Activated T-helper 2 cell treated with anti-CD3 and anti-CD28 coated beads, Interferon-gamma antibody, Interleukin-2, Interleukin-4, amounts not matched to agents 10 μg/mL and 5 μg/mL and 100 μg/mL, durations not matched to agents 14 hours and 24 hours and 36 hours (primary cell): Measurements from ENCODE around the gene DNAJC18. TPM values are rescaled to one million over a fixed set of nuclear protein-coding genes. Genes with fewer than 3 reads are reported as not detected.
A peak's percentile ranks its signal among the peaks of the same experiment; 100 is the strongest.

Source experiments
- DNase-seq: peaks from one replicate; pipeline ENCODE4 v3.0.0; 2021; ENCODE audit warnings: low spot score
- H3K27ac Mint-ChIP-seq: one replicate; pipeline ENCODE4 v1.8.0; 2021; ENCODE audit warnings: mixed read lengths
- H3K27me3 Mint-ChIP-seq: one replicate; pipeline ENCODE4 v1.8.0; 2021; ENCODE audit warnings: low read depth, mixed read lengths
- H3K36me3 Mint-ChIP-seq: one replicate; pipeline ENCODE4 v1.8.0; 2021; ENCODE audit warnings: low read depth, mixed read lengths
- H3K4me1 Mint-ChIP-seq: one replicate; pipeline ENCODE4 v1.8.0; 2021; ENCODE audit warnings: low read depth, mixed read lengths
- H3K4me3 Mint-ChIP-seq: one replicate; pipeline ENCODE4 v1.8.0; 2021; ENCODE audit warnings: low read depth, mild to moderate bottlenecking, moderate library complexity, mixed read lengths
- H3K9me3 Mint-ChIP-seq: one replicate; pipeline ENCODE4 v1.8.0; 2021; ENCODE audit warnings: mixed read lengths
- intact Hi-C: fragments of 100-400 bp; cut with micrococcal nuclease; formaldehyde crosslinking; loops from one replicate; pipeline ENCODE4 v1.15.1; 2023
- total RNA-seq: library from RNA; stranded (reverse); gene quantifications from 2 replicates; pipeline ENCODE4 v1.2.3, GENCODE V29; 2022

DNAJC18 gene
- total RNA-seq, 1 donor from 2014 or later = 29.8 TPM

- Mint-ChIP-seq H3K27ac (no peak overlapping the region), H3K36me3 (peaks cover 30% of the 10 kb centered on the region), H3K9me3 (no peaks in the 10 kb centered on the region), H3K4me3 (no peak overlapping the region), H3K4me1 (peaks cover 22% of the 10 kb centered on the region), H3K27me3 (no peaks in the 10 kb centered on the region)
- intact Hi-C loops = no loop called here
- DNase-seq = no peak
Measured at GRCh38 chr5:139374909-139375308, 64.4 kb downstream of the DNAJC18 start.

- DNase-seq = no peak
- Mint-ChIP-seq H3K27me3 (no peaks in the 10 kb centered on the region), H3K4me1 (peaks cover 13% of the 10 kb centered on the region), H3K36me3 (peaks cover 36% of the 10 kb centered on the region), H3K27ac (peak overlapping the region; percentile 18), H3K4me3 (no peak overlapping the region), H3K9me3 (no peaks in the 10 kb centered on the region)
- intact Hi-C loops = no loop called here
Measured at GRCh38 chr5:139371482-139372435, 67.6 kb downstream of the DNAJC18 start.

- no peak for DNase-seq
- Mint-ChIP-seq H3K4me3 (no peak overlapping the region), H3K36me3 (peaks cover 52% of the 10 kb centered on the region), H3K27me3 (no peaks in the 10 kb centered on the region), H3K9me3 (no peaks in the 10 kb centered on the region), H3K27ac (no peak overlapping the region), H3K4me1 (peaks cover 13% of the 10 kb centered on the region)
- intact Hi-C loops = no loop called here
Measured at GRCh38 chr5:139369181-139369580, 70.1 kb downstream of the DNAJC18 start.

GRCh38 chr5:139368613-139369012, 70.7 kb downstream of the DNAJC18 start:
- no peak overlapping the region for H3K27ac Mint-ChIP-seq
- H3K36me3 Mint-ChIP-seq = peaks cover 58% of the 10 kb centered on the region
- no peaks in the 10 kb centered on the region for H3K9me3 Mint-ChIP-seq
- H3K4me3 Mint-ChIP-seq = no peak overlapping the region
- peaks cover 15% of the 10 kb centered on the region for H3K4me1 Mint-ChIP-seq
- DNase-seq = no peak
- intact Hi-C loops = no loop called here
- H3K27me3 Mint-ChIP-seq = no peaks in the 10 kb centered on the region

GRCh38 chr5:139364466-139364865, 74.9 kb downstream of the DNAJC18 start:
- H3K27me3 Mint-ChIP-seq = no peaks in the 10 kb centered on the region
- H3K27ac Mint-ChIP-seq = no peak overlapping the region
- DNase-seq = no peak
- no peaks in the 10 kb centered on the region for H3K9me3 Mint-ChIP-seq
- H3K36me3 Mint-ChIP-seq = peaks cover 59% of the 10 kb centered on the region
- H3K4me1 Mint-ChIP-seq = peaks cover 4% of the 10 kb centered on the region
- intact Hi-C loops = no loop called here
- H3K4me3 Mint-ChIP-seq = no peak overlapping the region

GRCh38 chr5:139363937-139364336, 75.4 kb downstream of the DNAJC18 start:
- Mint-ChIP-seq H3K27ac (peak overlapping the region; percentile 46), H3K4me1 (peaks cover 4% of the 10 kb centered on the region), H3K9me3 (no peaks in the 10 kb centered on the region), H3K36me3 (peaks cover 55% of the 10 kb centered on the region), H3K4me3 (no peak overlapping the region), H3K27me3 (no peaks in the 10 kb centered on the region)
- intact Hi-C loops = no loop called here
- no peak for DNase-seq

- Mint-ChIP-seq H3K36me3 (peaks cover 64% of the 10 kb centered on the region), H3K27ac (no peak overlapping the region), H3K27me3 (no peaks in the 10 kb centered on the region), H3K4me3 (no peak overlapping the region), H3K9me3 (no peaks in the 10 kb centered on the region), H3K4me1 (peaks cover 4% of the 10 kb centered on the region)
- DNase-seq = no peak
- intact Hi-C loops = no loop called here
Measured at GRCh38 chr5:139361835-139362429, 77.4 kb downstream of the DNAJC18 start.

GRCh38 chr5:139360384-139360783, 78.9 kb downstream of the DNAJC18 start:
- peaks cover 5% of the 10 kb centered on the region for H3K4me1 Mint-ChIP-seq
- intact Hi-C loops = no loop called here
- DNase-seq = no peak
- H3K9me3 Mint-ChIP-seq = no peaks in the 10 kb centered on the region
- no peak overlapping the region for H3K27ac Mint-ChIP-seq
- H3K27me3 Mint-ChIP-seq = no peaks in the 10 kb centered on the region
- H3K4me3 Mint-ChIP-seq = no peak overlapping the region
- H3K36me3 Mint-ChIP-seq = peaks cover 55% of the 10 kb centered on the region

Other genes starting within 250 kb of the DNAJC18 start
- 31.1 and 37.8 TPM in 2 replicates for gene SIL1, start 241.2 kb downstream of the DNAJC18 start, total RNA-seq
- gene MATR3, start 145.8 kb downstream of the DNAJC18 start, total RNA-seq = 259 TPM in 2 replicates
- gene PAIP2, start 97.7 kb downstream of the DNAJC18 start, total RNA-seq = 98.2 and 107 TPM in 2 replicates
- gene SLC23A1, start 56.2 kb downstream of the DNAJC18 start, total RNA-seq = 2.1 and 4.2 TPM in 2 replicates
- 48.3 and 53.6 TPM in 2 replicates for gene MZB1, start 49.6 kb downstream of the DNAJC18 start, total RNA-seq
- gene PROB1, start 44.4 kb downstream of the DNAJC18 start, total RNA-seq = 7.7 and 8.3 TPM in 2 replicates
- 4.7 and 4.8 TPM in 2 replicates for gene SPATA24, start 35.4 kb downstream of the DNAJC18 start, total RNA-seq
- 1.0 and 1.7 TPM in 2 replicates for gene ECSCR, start 23.2 kb upstream of the DNAJC18 start, total RNA-seq
- gene SMIM33, start 31.5 kb upstream of the DNAJC18 start, total RNA-seq = 0.23 and 0.25 TPM in 2 replicates
- gene STING1, start 43.2 kb upstream of the DNAJC18 start, total RNA-seq = 167 and 169 TPM in 2 replicates
- 249 and 262 TPM in 2 replicates for gene UBE2D2, start 121.8 kb upstream of the DNAJC18 start, total RNA-seq
- gene CXXC5, start 208.8 kb upstream of the DNAJC18 start, total RNA-seq = 1.3 and 2.9 TPM in 2 replicates